ENCODE data around the gene INTS1.

INTS1 gene, protein sequence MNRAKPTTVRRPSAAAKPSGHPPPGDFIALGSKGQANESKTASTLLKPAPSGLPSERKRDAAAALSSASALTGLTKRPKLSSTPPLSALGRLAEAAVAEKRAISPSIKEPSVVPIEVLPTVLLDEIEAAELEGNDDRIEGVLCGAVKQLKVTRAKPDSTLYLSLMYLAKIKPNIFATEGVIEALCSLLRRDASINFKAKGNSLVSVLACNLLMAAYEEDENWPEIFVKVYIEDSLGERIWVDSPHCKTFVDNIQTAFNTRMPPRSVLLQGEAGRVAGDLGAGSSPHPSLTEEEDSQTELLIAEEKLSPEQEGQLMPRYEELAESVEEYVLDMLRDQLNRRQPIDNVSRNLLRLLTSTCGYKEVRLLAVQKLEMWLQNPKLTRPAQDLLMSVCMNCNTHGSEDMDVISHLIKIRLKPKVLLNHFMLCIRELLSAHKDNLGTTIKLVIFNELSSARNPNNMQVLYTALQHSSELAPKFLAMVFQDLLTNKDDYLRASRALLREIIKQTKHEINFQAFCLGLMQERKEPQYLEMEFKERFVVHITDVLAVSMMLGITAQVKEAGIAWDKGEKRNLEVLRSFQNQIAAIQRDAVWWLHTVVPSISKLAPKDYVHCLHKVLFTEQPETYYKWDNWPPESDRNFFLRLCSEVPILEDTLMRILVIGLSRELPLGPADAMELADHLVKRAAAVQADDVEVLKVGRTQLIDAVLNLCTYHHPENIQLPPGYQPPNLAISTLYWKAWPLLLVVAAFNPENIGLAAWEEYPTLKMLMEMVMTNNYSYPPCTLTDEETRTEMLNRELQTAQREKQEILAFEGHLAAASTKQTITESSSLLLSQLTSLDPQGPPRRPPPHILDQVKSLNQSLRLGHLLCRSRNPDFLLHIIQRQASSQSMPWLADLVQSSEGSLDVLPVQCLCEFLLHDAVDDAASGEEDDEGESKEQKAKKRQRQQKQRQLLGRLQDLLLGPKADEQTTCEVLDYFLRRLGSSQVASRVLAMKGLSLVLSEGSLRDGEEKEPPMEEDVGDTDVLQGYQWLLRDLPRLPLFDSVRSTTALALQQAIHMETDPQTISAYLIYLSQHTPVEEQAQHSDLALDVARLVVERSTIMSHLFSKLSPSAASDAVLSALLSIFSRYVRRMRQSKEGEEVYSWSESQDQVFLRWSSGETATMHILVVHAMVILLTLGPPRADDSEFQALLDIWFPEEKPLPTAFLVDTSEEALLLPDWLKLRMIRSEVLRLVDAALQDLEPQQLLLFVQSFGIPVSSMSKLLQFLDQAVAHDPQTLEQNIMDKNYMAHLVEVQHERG (N-terminal part only)

GRCh38 chr7:1503816-1504775 is at the start of gene INTS1:
INTS1 (minus strand) TSS chr7:1504389; CDS start chr7:1503960, 429 bp downstream.
- peak; percentile 82 for DNase-seq

GRCh38 chr7:1553512-1554210 is 49.5 kb upstream of the INTS1 start:
- DNase-seq: no peak

- no peak for DNase-seq
These were observed 48.0 kb upstream of the INTS1 start for GRCh38 chr7:1552200-1552599.

- no peak for DNase-seq
These were observed 46.6 kb upstream of the INTS1 start for GRCh38 chr7:1550846-1551155.

DNA sequence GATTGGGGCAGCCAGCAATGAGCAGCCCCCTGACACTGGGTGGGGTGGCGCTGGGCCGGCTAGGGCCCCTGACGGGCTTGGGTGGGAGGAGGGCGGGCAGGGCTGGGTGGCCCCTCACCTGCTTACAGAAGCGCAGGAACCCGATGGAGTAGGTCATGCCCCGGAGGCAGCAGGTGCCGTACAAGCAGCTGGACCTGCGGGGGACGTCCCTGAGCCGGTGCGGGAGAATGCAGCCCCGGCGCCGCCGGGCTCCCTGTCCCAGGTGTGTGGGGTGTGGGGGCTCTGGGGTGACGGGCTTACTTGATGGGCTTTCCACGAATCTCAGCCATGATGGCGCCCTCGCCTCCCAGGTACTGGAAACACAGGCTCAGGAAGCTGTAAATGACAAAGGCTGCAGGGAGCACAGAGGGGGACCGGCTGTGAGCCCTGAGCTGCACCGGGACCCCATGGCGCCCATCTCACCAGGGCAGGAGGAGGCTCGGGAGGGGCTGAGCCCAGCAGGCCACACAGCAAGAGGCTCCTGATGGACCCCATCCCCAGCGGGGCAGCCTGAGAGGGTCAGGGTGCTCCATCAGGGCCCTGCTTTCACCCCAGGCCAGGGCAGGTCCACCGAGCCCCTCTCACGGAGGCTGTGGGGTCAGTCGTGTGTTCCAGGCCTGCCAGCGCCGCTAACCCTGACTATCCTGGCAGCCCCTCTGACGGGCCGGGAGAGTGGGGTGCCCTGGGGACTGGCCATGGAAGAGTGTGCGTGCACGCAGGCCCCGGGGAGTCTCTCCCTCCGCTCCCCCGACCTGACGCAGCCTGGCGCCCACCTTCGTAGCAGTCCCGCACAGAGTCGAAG is 46.0 kb upstream of the INTS1 start:
- no peak for DNase-seq

GRCh38 chr7:1549357-1550004 is 45.3 kb upstream of the INTS1 start:
- no peak for DNase-seq

DNA sequence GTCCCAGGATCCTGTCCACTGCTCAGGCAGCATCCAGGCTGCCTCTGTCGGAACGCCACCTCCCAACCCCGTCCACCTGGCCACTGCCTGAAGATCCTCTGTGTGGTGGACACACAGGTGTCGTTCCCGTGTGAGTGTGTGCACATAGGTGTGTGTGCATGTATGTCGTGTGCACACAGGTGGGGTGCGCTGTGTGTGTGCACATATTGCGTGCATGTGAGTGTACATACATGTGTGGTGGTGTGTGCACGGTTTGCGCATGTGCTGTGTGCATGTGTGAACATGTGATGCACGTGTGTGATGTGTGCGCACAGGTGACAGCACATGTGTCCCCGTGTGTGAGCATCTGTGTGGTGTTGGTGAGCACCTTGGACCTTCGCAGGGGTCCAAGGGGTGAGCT is 44.8 kb upstream of the INTS1 start:
- no peak for DNase-seq

DNA sequence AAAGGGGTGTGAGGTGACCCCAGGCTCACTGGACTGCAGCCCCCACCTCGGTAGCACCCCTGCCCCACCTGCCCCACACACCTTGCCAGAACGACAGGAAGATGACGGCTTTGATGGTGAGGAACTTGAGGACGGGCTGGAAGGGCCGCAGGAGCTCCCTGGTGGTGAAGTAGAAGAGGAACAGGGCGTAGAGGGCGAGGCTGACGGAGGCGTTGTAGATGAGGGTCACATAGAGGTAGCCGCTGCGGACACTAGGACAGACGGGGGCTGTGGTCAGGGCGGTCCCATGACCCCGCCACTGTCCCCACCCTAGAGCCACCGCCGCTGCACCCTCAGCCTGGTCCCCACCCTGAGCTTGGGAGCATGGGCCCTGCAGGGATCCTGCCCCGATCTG is 44.2 kb upstream of the INTS1 start:
- DNase-seq: no peak

DNA sequence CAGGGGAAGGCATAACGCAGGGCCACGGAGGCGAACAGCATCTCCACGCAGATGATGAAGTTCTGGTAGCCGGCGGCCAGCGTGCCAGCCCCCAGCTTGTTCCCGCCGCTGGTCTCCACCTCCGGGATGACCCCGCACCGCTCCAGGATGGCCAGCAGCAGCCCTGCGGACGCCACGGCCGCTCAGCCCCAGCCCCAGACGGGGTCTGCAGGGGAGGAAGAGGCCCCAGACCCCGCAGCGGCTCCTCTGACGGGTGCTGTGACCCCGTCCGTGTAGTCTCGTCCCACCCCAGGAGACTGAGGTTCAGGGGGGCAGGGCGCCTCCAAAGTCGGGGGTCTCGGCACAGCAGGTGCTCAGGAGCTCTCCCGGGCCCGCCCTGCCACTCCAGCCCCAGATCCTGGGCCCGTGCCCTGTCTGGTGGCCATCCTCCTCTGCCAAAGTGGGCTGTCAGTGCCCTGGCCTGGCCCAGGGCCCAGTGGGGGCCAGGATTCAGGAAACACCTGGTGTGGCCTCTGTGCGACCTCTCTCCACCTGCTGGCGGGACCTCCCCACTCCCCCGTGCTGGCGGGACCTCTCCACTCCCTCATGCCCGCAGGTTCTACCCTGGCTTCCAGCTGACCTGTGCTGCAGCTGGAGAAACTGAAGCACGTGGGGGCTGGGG is 43.7 kb upstream of the INTS1 start:
- no peak for DNase-seq

DNA sequence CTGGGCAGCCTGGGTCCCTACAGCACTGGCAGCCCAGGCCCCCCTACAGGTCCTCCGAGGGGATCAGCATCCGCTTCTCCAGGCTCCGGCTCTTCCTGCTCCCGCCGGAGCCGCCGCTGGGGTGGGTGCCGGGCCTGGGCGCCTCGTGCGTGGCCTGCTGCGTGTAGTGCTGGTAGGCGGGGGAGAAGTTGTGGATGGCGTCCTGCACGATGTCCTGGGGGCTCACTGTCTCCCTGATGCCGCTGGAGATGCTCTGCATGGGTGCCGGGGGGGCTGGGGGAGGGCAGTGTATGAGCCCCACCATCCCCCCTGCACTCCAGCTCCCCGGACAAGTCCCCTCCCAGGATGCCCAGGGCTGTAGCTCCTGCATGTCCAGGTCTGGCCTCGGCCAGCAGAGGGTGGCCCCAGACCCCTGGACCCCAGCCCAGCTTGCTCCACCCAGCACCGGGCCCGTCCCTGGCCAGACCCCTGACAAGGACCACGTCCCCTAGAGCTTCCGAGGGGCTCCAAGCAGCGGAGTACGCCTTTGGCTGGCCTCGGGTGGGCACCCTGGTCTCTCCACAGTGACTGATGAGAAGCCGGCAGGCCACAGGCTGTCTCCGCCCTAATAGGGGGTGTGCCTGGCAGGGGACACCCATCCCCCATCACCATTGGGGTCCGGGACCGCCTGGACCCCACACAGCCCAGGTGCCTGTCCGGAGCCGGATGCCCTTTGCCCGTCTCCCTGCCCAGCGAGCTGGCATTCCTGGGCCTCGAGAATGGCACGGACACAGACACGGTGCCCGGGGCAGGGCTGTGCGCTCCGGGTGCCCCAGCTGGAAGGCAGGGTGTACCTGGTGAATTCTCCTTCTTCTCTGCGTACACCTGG is 43.0 kb upstream of the INTS1 start:
- no peak for DNase-seq

DNA sequence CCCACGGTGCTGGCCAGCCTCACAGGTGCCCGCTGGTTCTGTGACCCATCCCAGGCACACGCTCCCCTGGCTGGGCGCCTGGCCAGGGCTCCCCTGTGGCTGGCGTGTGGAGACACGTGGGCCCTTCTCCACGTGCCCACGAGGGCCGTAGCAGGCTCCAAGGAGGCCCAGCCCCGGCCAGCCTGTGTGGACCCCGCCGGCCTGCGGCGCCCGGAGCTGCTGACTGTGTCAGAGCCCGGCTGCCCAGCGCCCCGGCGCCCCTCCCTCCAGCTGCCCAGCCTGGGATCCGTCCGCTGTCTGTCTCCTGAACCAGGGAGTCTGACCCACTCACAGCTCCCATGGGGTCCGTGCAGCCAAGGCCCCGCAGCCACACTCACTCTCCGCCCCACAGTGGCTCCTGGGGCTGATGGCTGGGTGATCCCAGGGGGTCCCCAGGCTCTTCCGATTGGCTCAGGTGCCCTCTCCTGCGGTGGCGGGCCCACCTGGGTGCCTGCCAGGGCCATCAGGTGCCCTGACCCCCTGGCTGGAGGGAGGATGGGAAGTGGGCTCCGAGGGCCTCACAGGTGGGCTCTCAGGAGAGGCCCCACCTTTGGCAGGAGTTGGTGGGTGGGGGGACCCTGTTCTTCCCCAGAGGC is 42.2 kb upstream of the INTS1 start:
- DNase-seq: no peak

DNA sequence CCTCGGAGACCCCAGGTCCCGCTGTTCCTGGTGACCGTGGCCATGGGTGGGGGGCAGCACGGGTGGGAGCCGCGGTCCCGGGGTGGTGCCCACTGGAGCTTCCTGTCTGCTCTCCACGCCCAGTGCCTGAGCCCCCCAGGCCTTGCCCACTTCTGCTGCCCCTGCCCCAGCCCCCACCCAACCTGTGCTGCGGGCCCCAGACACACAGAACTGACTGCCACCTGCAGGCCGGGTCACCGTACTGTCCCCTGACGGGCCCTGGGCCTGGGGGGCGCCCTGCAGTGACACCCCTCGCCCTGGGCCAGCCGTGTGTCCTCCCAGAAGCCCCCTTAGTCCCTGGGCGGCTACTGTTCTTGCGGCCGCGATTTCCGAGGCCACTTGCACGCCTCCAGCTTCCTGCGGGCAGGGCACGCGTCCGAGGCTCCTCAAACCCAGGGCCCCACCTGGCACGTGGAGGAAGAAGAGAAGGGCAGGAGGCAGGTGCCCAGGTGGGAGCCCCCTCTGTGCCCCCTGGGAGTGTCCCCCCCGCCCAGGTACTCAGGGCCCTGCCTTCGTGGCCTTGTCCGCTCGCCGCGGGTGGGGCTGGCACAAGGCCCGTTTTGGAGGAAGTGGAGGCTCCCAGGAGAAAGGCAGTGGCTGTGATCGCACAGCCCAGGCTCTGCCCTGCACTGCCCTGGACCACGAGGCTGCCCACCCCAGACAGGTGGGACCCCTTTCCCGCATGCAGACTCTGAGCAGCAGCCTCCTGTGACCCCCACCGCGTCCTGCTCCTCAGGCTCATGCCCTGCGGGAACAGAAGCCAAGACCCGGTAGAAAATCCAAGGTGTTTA is 41.4 kb upstream of the INTS1 start:
- DNase-seq: no peak

DNA sequence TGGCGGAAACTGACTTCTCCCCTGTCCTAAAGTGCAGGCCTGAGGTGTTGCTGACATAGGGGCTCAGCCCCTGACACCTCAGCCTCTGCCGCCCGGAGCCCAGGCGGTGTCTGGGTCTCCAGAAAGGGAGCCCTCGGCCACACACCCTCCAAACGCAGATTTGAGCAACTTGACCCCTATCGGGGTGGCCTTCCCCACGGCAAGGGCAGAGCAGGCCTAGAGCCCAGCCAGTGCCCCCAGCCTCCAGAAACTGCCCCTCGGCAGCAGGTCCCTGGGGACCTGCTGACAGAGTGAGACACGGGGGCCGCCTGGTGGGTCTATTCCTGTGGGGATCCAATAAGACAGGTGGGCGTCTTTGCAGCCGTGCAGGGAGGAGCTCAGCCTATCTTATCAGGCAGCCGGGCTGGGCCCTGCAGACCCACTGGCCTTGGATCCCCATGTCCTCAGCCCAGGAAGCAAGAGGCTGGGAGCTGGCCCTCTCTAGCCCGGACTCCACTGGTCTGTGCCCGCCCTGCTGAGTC is 40.8 kb upstream of the INTS1 start:
- DNase-seq: no peak

DNA sequence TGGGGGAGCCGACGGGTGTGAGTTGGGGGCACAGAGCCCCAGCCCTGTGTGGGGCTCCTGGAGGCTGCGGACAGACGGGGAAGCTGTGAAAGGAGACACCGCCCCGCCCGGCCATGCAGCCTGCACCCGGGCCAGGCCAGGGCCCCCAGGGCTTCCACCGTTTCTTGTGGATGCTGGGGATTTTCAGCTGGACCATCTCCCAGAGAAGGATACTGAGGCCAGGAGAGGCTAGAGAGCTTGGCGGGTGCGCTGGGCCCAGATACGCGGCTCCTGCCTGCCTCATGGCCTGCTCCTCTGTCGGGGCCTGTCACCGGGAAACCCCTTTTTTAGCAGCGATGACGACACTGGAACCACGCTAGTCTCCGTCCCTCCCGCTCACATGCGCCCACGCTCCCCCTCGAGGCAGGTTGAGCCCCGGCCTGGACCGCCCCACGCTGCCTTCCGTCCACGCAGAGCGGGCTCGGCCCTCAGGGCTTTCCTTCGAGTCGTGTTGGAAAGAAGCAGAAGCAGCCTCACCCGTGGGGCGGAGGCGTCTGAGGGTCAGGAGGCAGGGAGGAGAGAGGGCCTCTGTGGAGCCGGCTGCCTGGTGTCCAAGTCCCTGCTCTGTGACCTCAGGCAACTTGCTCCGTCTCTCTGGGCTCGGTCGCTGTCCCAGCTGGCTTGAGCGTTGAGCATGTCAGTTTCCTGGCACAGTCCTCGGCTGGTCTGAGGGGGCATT is 40.1 kb upstream of the INTS1 start:
- no peak for DNase-seq

DNA sequence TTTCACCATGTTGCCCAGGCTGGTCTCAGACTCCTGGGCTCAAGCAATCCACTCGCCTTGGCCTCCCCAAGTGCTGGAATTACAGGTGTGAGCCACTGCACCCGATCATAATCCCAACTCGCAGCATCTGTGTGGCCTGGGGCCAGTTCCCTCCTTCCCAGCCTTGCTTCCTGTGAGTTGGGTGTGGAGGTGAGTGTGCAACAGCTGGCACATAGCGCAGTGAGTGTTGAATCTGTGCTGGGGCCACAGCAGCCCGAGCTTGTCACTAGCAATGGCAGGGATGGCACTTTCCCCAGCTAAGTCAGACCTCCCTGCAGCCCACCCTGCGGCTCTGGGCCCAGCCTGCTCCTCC is 39.6 kb upstream of the INTS1 start:
- no peak for DNase-seq
